PFSK-1 (cell line): Measurements from ENCODE around the gene ZNF362.

Experiments used
- POLR2AphosphoS5 ChIP-seq: IDR thresholded peaks from 2 replicates; pipeline ENCODE4 v1.6.1; 2012; ENCODE audit warnings: low read depth, mild to moderate bottlenecking, control low read depth, low read length, moderate library complexity
- REST ChIP-seq, 2 experiments: IDR thresholded peaks; 2 replicates each; pipeline versions ENCODE4 v1.6.1 to v1.8.0; 2011 to 2012; ENCODE audit warnings: low read depth in 2 of 2, low read length in 2 of 2, control low read depth in 1 of 2, inconsistent platforms in 1 of 2, mild to moderate bottlenecking in 1 of 2, moderate library complexity in 1 of 2; ENCODE audit not compliant: insufficient read depth in 1 of 2
- TAF1 ChIP-seq: IDR thresholded peaks from 2 replicates; pipeline ENCODE4 v1.6.1; 2012; ENCODE audit warnings: low read length, control low read depth, borderline replicate concordance; ENCODE audit not compliant: insufficient read depth

GRCh38 chr1:33246171-33246570 is 10.1 kb upstream of the ZNF362 start:
- TF ChIP-seq REST (IDR thresholded peaks at IDR 0.05; ENCODE audit: insufficient read depth in 1 of 2, low read depth in 2 of 2, low read length in 2 of 2) (no peak), POLR2AphosphoS5 (no peak), TAF1 (no peak)
